Measurements from ENCODE around the gene DNM3.
A peak's percentile ranks its signal among the peaks of the same experiment; 100 is the strongest.

Gene DNM3

GRCh38 chr1:172238158-172238557 lies 396.9 kb downstream of the DNM3 start:
- no peak for DNase-seq (ENCODE audit: low read depth in 2 of 2)

- DNase-seq (ENCODE audit: low read depth in 2 of 2), result no peak
These were observed 397.7 kb downstream of the DNM3 start for GRCh38 chr1:172238965-172239364.

GRCh38 chr1:172239901-172240300 lies 398.6 kb downstream of the DNM3 start:
- no peak for DNase-seq (ENCODE audit: low read depth in 2 of 2)

GRCh38 chr1:172241540-172241939 lies 400.2 kb downstream of the DNM3 start:
- no peak for DNase-seq (ENCODE audit: low read depth in 2 of 2)

GRCh38 chr1:172244865-172245264 lies 403.6 kb downstream of the DNM3 start:
- no peak for DNase-seq (ENCODE audit: low read depth in 2 of 2)

GRCh38 chr1:172245788-172246187 lies 404.5 kb downstream of the DNM3 start:
- no peak for DNase-seq (ENCODE audit: low read depth in 2 of 2)

GRCh38 chr1:172246521-172247390 lies 405.5 kb downstream of the DNM3 start:
- DNase-seq (ENCODE audit: low read depth in 2 of 2), result no peak

GRCh38 chr1:172251486-172251885 lies 410.2 kb downstream of the DNM3 start:
- DNase-seq (ENCODE audit: low read depth in 2 of 2), result no peak

- DNase-seq (ENCODE audit: low read depth in 2 of 2), result peak in 1 of 2 experiments; percentile 46
These were observed 411.0 kb downstream of the DNM3 start for GRCh38 chr1:172252321-172252720.

- DNase-seq (ENCODE audit: low read depth in 2 of 2), result no peak
These were observed 411.7 kb downstream of the DNM3 start for GRCh38 chr1:172252958-172253357.

- DNase-seq (ENCODE audit: low read depth in 2 of 2), result peak; percentile 81 to 82
These were observed 413.4 kb downstream of the DNM3 start for GRCh38 chr1:172254521-172255222.

- DNase-seq (ENCODE audit: low read depth in 2 of 2), result no peak
These were observed 413.9 kb downstream of the DNM3 start for GRCh38 chr1:172255223-172255560.

GRCh38 chr1:172265905-172266304 lies 424.6 kb downstream of the DNM3 start:
- DNase-seq (ENCODE audit: low read depth in 2 of 2), result no peak

- no peak for DNase-seq (ENCODE audit: low read depth in 2 of 2)
These were observed 425.4 kb downstream of the DNM3 start for GRCh38 chr1:172266528-172267174.

GRCh38 chr1:172268237-172268636 lies 426.9 kb downstream of the DNM3 start:
- DNase-seq (ENCODE audit: low read depth in 2 of 2), result no peak

GRCh38 chr1:172269084-172269483 lies 427.8 kb downstream of the DNM3 start:
- DNase-seq (ENCODE audit: low read depth in 2 of 2), result no peak

GRCh38 chr1:172269644-172270043 lies 428.3 kb downstream of the DNM3 start:
- DNase-seq (ENCODE audit: low read depth in 2 of 2), result no peak

- DNase-seq (ENCODE audit: low read depth in 2 of 2), result no peak
These were observed 429.3 kb downstream of the DNM3 start for GRCh38 chr1:172270605-172271004.

- DNase-seq (ENCODE audit: low read depth in 2 of 2), result no peak
These were observed 430.8 kb downstream of the DNM3 start for GRCh38 chr1:172272087-172272486.

GRCh38 chr1:172273647-172274396 lies 432.5 kb downstream of the DNM3 start:
- DNase-seq (ENCODE audit: low read depth in 2 of 2), result no peak

- no peak for DNase-seq (ENCODE audit: low read depth in 2 of 2)
These were observed 434.2 kb downstream of the DNM3 start for GRCh38 chr1:172275478-172275877.

All from fibroblast of skin of left biceps (primary cell).